Activated naive CD4-positive, alpha-beta T cell treated with anti-CD3 and anti-CD28 coated beads for 36 hours (primary cell): ENCODE data around the gene SBSN. TPM values are rescaled to one million over a fixed set of nuclear protein-coding genes. Genes with fewer than 3 reads are reported as not detected.

Experiments used
- CTCF ChIA-PET: fragments of 350-600 bp; sonication (Branson Sonifier 250); formaldehyde crosslinking; loops from one replicate; lab custom pipeline; 2021; ENCODE audit warnings: antibody characterized with exemption; lab: Charles Lee
- DNase-seq: peaks from one replicate; pipeline ENCODE4 v3.0.0-alpha.2; 2020
- H3K27ac Mint-ChIP-seq: one replicate; pipeline ENCODE4 v1.8.0; 2021; ENCODE audit warnings: mild to moderate bottlenecking, mixed read lengths
- H3K27me3 Mint-ChIP-seq: one replicate; pipeline ENCODE4 v1.8.0; 2021; ENCODE audit warnings: low read depth, mixed read lengths
- H3K36me3 Mint-ChIP-seq: one replicate; pipeline ENCODE4 v1.8.0; 2021; ENCODE audit warnings: low read depth, mixed read lengths
- H3K4me1 Mint-ChIP-seq: one replicate; pipeline ENCODE4 v1.8.0; 2021; ENCODE audit warnings: low read depth, mixed read lengths
- H3K4me3 Mint-ChIP-seq: one replicate; pipeline ENCODE4 v1.8.0; 2021; ENCODE audit warnings: mild to moderate bottlenecking, moderate library complexity, mixed read lengths
- H3K9me3 Mint-ChIP-seq: one replicate; pipeline ENCODE4 v1.8.0; 2021; ENCODE audit warnings: mixed read lengths
- intact Hi-C: fragments of 100-400 bp; cut with micrococcal nuclease; formaldehyde crosslinking; loops from one replicate; pipeline ENCODE4 v1.15.1; 2023
- total RNA-seq, 2 experiments: library from RNA; stranded (reverse); gene quantifications; one replicate each; pipeline ENCODE4 v1.2.3, GENCODE V29; 2021

Gene SBSN
- total RNA-seq, 2 experiments from 2014 or later = not detected

- no peak overlapping the region for H3K27ac Mint-ChIP-seq
- H3K9me3 Mint-ChIP-seq = no peaks in the 10 kb centered on the region
- H3K36me3 Mint-ChIP-seq = no peaks in the 10 kb centered on the region
- intact Hi-C loops = no loop called here
- no peaks in the 10 kb centered on the region for H3K4me1 Mint-ChIP-seq
- H3K4me3 Mint-ChIP-seq = no peak overlapping the region
- CTCF ChIA-PET = no interaction called here
- peaks cover 4% of the 10 kb centered on the region for H3K27me3 Mint-ChIP-seq
- no peak for DNase-seq
Observed at GRCh38 chr19:35518313-35518712, 9.8 kb downstream of the SBSN start.

GRCh38 chr19:35517342-35517741 is 10.8 kb downstream of the SBSN start:
- peaks cover 4% of the 10 kb centered on the region for H3K27me3 Mint-ChIP-seq
- CTCF ChIA-PET = interaction anchor here (0.8 to 1.0 kb wide), 2 partner anchors 75 to 117 kb away, joined by 3 read pairs; no protein-coding TSS in a partner anchor
- H3K4me3 Mint-ChIP-seq = no peak overlapping the region
- no peaks in the 10 kb centered on the region for H3K9me3 Mint-ChIP-seq
- no peaks in the 10 kb centered on the region for H3K4me1 Mint-ChIP-seq
- no peaks in the 10 kb centered on the region for H3K36me3 Mint-ChIP-seq
- DNase-seq = no peak
- no peak overlapping the region for H3K27ac Mint-ChIP-seq
- intact Hi-C loops = no loop called here

DNA sequence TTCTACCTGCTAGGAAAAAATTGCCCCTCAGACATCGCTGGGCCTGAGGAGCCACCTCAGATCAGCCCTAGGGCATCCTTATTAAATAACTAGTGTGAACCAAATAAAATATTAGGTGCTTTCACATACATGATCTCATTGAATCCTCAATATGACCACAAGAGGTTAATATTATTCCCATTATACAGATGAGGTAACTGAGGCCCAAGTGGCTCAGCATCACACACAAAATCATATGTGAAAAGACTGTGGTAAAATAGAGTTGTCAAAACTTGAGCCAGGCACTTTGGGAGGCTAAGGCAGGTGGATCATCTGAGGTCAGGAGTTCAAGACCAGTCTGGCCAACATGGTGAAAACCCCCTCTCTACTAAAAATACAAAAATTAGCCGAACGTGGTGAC is 11.8 kb downstream of the SBSN start:
- peaks cover 8% of the 10 kb centered on the region for H3K27me3 Mint-ChIP-seq
- CTCF ChIA-PET = no interaction called here
- intact Hi-C loops = no loop called here
- H3K4me1 Mint-ChIP-seq = no peaks in the 10 kb centered on the region
- H3K27ac Mint-ChIP-seq = no peak overlapping the region
- H3K36me3 Mint-ChIP-seq = no peaks in the 10 kb centered on the region
- DNase-seq = no peak
- H3K9me3 Mint-ChIP-seq = no peaks in the 10 kb centered on the region
- H3K4me3 Mint-ChIP-seq = no peak overlapping the region

DNA sequence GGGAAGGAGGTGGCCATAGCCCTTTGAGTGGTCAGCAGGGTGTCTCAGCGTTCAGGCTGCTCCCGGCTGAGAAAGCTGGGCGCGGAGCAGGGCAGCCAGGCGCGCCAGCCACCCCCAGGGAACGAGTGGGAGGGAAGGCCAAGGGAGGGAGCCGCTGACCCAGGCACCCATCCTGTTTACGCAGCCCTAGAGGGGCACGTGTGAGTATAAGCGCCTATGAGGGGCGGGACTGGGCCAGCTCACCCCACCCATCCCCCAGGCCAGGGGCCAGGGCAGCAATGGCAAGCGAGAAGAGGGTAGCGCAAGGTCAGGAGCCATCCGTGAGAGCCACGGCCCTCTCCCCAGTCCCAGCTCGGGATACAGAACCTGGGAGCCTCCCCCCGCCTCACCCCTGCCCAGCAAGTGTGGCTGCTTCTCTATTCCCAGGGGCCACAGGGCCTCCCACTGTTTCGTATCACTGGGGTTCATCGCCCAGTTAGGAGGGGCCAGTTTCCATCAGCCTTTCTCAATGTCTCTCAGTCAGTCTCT is 13.8 kb downstream of the SBSN start:
- Mint-ChIP-seq H3K36me3 (no peaks in the 10 kb centered on the region), H3K27me3 (peaks cover 22% of the 10 kb centered on the region), H3K9me3 (no peaks in the 10 kb centered on the region), H3K4me3 (no peak overlapping the region), H3K4me1 (peaks cover 12% of the 10 kb centered on the region), H3K27ac (no peak overlapping the region)
- CTCF ChIA-PET = interaction anchor here (0.7 to 1.6 kb wide), 4 partner anchors 19 to 77 kb away, joined by 3 to 6 read pairs (median 4); no protein-coding TSS in a partner anchor
- no peak for DNase-seq
- intact Hi-C loops = no loop called here

GRCh38 chr19:35513628-35514281 is 14.4 kb downstream of the SBSN start, which contains the start of gene DMKN:
TSS of gene DMKN (minus strand) at chr19:35513649. CDS start at chr19:35513475, 174 bp downstream.
- Mint-ChIP-seq H3K4me3 (no peak within 1 kb of the TSS), H3K36me3 (no peaks in the 10 kb centered on the region), H3K4me1 (peaks cover 15% of the 10 kb centered on the region), H3K27ac (no peak within 1 kb of the TSS), H3K9me3 (no peaks in the 10 kb centered on the region), H3K27me3 (peaks cover 24% of the 10 kb centered on the region)
- CTCF ChIA-PET = interaction anchor here (0.7 to 1.5 kb wide), 2 partner anchors 18 to 20 kb away, joined by 3 to 5 read pairs; no protein-coding TSS in a partner anchor
- intact Hi-C loops = no loop called here
- no peak for DNase-seq

DNA sequence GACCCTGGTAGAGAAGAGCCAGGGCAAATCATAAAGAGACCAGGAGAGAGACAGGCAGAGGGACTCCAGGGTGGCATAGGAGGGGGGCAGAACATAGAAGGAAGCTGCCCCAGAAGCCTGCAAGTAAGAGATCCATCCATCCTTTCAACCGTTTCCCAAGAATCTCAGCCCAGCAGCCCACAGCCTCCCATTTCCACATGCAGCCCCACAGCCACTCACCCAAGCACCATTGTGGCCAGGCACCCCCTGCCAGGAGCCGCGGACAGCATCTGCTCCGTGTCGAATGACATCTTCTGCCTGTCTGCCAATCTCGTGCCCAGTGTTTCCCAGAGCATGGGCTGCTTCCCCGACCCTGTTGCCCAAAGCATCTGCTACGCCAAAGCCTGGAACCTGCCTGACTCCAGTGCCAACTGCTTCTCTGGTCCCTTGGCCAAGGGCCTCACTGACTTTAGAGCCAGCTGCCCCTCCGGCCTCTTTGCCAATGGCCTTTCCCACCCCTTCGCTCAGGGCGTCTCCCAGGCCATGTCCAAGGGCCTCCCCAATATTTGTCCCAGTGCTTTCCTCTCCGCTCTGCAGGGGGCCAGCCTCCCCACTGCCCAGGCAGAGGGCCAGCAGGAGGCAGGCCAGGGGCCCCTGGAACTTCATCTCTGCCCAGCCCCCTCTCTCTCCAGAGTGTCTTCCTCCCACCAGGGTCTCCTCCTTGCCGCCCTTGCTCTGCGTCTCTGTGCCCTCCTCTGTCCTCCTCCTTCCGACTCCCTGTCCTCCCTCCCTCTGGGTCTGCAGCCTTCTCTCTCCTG is 15.1 kb downstream of the SBSN start:
- Mint-ChIP-seq H3K4me3 (no peak overlapping the region), H3K36me3 (no peaks in the 10 kb centered on the region), H3K27me3 (peaks cover 30% of the 10 kb centered on the region), H3K4me1 (peaks cover 15% of the 10 kb centered on the region), H3K9me3 (no peaks in the 10 kb centered on the region), H3K27ac (no peak overlapping the region)
- CTCF ChIA-PET = interaction anchor here (1.5 kb wide), 1 partner anchor 18 kb away, joined by 5 read pairs; no protein-coding TSS in a partner anchor
- no peak for DNase-seq
- intact Hi-C loops = no loop called here

DNA sequence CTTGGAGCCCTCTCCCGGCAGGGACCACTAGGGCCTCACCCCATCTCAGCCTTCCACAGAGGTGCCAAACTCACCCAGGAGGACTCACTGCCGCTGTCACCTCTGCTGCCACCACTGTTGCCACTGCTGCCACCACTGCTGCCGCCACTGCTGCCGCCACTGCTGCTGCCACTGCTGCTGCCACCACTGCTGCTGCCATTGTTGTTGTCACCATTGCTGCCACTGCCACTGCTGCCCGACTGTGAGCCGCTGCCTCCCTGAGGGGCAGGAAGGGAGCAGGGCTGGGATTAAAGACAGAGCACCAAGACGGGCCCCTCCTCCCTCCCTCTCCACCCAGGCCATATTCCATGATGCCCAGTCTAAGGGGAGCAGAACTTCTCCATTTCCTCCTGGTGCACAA is 16.8 kb downstream of the SBSN start:
- Mint-ChIP-seq H3K36me3 (no peaks in the 10 kb centered on the region), H3K4me1 (peaks cover 15% of the 10 kb centered on the region), H3K27me3 (peaks cover 31% of the 10 kb centered on the region), H3K27ac (no peak overlapping the region), H3K4me3 (no peak overlapping the region), H3K9me3 (no peaks in the 10 kb centered on the region)
- intact Hi-C loops = no loop called here
- no peak for DNase-seq
- CTCF ChIA-PET = interaction anchor here (0.9 to 2.0 kb wide), 9 partner anchors 9 to 357 kb away, joined by 3 to 15 read pairs (median 4); partner anchors contain the start of gene APLP1

GRCh38 chr19:35510626-35510964 is 17.5 kb downstream of the SBSN start:
- Mint-ChIP-seq H3K27ac (no peak overlapping the region), H3K4me1 (peaks cover 15% of the 10 kb centered on the region), H3K36me3 (no peaks in the 10 kb centered on the region), H3K9me3 (no peaks in the 10 kb centered on the region), H3K4me3 (no peak overlapping the region), H3K27me3 (peaks cover 31% of the 10 kb centered on the region)
- CTCF ChIA-PET = interaction anchor here (0.5 to 2.0 kb wide), 25 partner anchors 10 to 358 kb away, joined by 3 to 15 read pairs (median 4); partner anchors contain the start of gene APLP1
- intact Hi-C loops = loop anchor here (1.0 kb wide), 2 partner anchors 36 to 82 kb away; no protein-coding TSS in a partner anchor
- DNase-seq = no peak

- H3K36me3 Mint-ChIP-seq = no peaks in the 10 kb centered on the region
- no peaks in the 10 kb centered on the region for H3K9me3 Mint-ChIP-seq
- peaks cover 36% of the 10 kb centered on the region for H3K27me3 Mint-ChIP-seq
- peaks cover 15% of the 10 kb centered on the region for H3K4me1 Mint-ChIP-seq
- no peak overlapping the region for H3K27ac Mint-ChIP-seq
- intact Hi-C loops = loop anchor here (1.0 kb wide), 2 partner anchors 36 to 82 kb away; no protein-coding TSS in a partner anchor
- H3K4me3 Mint-ChIP-seq = peak overlapping the region; percentile 57
- peak; percentile 80 for DNase-seq
- CTCF ChIA-PET = interaction anchor here (0.5 to 4.9 kb wide), 27 partner anchors 9 to 393 kb away, joined by 3 to 24 read pairs (median 4); no protein-coding TSS in a partner anchor
Observed at GRCh38 chr19:35509861-35510625, 18.1 kb downstream of the SBSN start.

- Mint-ChIP-seq H3K27me3 (peaks cover 36% of the 10 kb centered on the region), H3K9me3 (no peaks in the 10 kb centered on the region), H3K27ac (no peak overlapping the region), H3K36me3 (no peaks in the 10 kb centered on the region), H3K4me1 (peaks cover 15% of the 10 kb centered on the region), H3K4me3 (peak overlapping the region; percentile 57)
- intact Hi-C loops = no loop called here
- CTCF ChIA-PET = interaction anchor here (0.9 to 4.9 kb wide), 14 partner anchors 12 to 392 kb away, joined by 3 to 24 read pairs (median 6); no protein-coding TSS in a partner anchor
- peak; percentile 51 for DNase-seq
Observed at GRCh38 chr19:35509018-35509652, 19.0 kb downstream of the SBSN start.

DNA sequence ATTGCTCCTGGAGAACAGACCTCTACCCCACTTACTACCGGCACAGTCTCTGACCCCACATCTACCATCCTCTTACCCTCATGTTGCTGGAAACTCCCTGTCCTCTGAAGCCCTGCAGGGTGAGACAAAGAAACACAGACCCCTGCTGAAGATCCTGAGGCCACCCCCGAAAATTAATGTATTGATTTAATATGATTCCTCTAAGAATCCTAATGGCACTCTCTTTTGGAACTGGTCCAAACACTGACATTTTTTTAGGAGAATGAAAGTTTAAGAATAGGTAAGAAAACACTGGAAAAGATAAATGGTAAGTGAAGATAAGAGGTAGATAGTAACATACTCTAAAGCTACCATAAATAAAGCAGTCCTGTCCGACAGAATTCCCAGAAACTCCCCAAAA is 20.0 kb downstream of the SBSN start:
- Mint-ChIP-seq H3K4me3 (no peak overlapping the region), H3K27ac (no peak overlapping the region), H3K9me3 (no peaks in the 10 kb centered on the region), H3K27me3 (peaks cover 32% of the 10 kb centered on the region), H3K4me1 (peaks cover 15% of the 10 kb centered on the region), H3K36me3 (no peaks in the 10 kb centered on the region)
- no peak for DNase-seq
- intact Hi-C loops = no loop called here
- CTCF ChIA-PET = interaction anchor here (0.7 to 4.9 kb wide), 4 partner anchors 11 to 151 kb away, joined by 3 to 24 read pairs (median 4); no protein-coding TSS in a partner anchor
